ENCODE measurements around the gene SDK1.

- TF ChIP-seq CTCF (IDR thresholded peaks at IDR 0.05): no peak
- no peak for TF ChIP-seq POLR2AphosphoS5 (IDR thresholded peaks at IDR 0.05; ENCODE audit: insufficient read depth in 1 of 2, low read depth in 1 of 2)
- TF ChIP-seq POLR2A (IDR thresholded peaks at IDR 0.05): no peak
These were observed 717.7 kb downstream of the SDK1 start for GRCh38 chr7:4018601-4019316.

All from vagina (tissue), 2 donors.